Adrenal gland (tissue), 5 donors: ENCODE measurements around the gene AXIN1.

Experiments used
- POLR2A ChIP-seq, 2 donors: fragments of 450-650 bp; IDR thresholded peaks; one replicate each; pipeline ENCODE4 v1.6.1; 2017; ENCODE audit warnings: antibody characterized with exemption in 2 of 2, mild to moderate bottlenecking in 2 of 2, moderate library complexity in 1 of 2
- TF ChIP-seq, protein P1 (sequence below), 6 experiments: fragments of 450-650 bp in 4 of 6; fragments of 200-600 bp in 2 of 6; sonication (generic) in 1 of 6; IDR thresholded peaks; 1 replicate in 5 of 6; 2 replicates in 1 of 6; pipeline versions ENCODE4 v1.5.1 to v1.8.0; 2016 to 2021; ENCODE audit warnings: antibody characterized with exemption in 6 of 6, mild to moderate bottlenecking in 2 of 6, moderate library complexity in 1 of 6
- donor health status: DM: no; HTN: no; CAD: no.

DNA sequence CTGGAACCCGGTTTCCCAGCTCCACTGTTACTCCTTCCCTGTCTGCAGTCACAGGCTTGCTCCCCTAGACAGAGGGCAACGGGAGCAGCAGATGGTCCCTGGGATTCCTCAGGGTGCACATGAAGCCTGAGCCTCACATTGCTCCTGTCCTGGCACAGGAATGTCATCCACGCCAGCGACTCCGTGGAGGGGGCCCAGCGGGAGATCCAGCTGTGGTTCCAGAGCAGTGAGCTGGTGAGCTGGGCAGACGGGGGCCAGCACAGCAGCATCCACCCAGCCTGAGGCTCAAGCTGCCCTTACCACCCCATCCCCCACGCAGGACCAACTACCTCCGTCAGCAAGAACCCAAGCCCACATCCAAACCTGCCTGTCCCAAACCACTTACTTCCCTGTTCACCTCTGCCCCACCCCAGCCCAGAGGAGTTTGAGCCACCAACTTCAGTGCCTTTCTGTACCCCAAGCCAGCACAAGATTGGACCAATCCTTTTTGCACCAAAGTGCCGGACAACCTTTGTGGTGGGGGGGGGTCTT is 47.6 kb upstream of the AXIN1 start:
- TF ChIP-seq, protein P1, sequence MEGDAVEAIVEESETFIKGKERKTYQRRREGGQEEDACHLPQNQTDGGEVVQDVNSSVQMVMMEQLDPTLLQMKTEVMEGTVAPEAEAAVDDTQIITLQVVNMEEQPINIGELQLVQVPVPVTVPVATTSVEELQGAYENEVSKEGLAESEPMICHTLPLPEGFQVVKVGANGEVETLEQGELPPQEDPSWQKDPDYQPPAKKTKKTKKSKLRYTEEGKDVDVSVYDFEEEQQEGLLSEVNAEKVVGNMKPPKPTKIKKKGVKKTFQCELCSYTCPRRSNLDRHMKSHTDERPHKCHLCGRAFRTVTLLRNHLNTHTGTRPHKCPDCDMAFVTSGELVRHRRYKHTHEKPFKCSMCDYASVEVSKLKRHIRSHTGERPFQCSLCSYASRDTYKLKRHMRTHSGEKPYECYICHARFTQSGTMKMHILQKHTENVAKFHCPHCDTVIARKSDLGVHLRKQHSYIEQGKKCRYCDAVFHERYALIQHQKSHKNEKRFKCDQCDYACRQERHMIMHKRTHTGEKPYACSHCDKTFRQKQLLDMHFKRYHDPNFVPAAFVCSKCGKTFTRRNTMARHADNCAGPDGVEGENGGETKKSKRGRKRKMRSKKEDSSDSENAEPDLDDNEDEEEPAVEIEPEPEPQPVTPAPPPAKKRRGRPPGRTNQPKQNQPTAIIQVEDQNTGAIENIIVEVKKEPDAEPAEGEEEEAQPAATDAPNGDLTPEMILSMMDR (IDR thresholded peaks at IDR 0.05): no peak
- no peak for TF ChIP-seq POLR2A (IDR thresholded peaks at IDR 0.05)
